Adipose tissue (tissue), 3 donors: Measurements from ENCODE around the gene B4GAT1. TPM values are rescaled to one million over a fixed set of nuclear protein-coding genes. Genes with fewer than 3 reads are reported as not detected.
"Not testable (repeated sequence)": the region's sequence is repeated elsewhere in the genome, so short reads cannot be mapped to it uniquely, and the experiment has no call there.

Source experiments
- H3K27ac ChIP-seq: one replicate; pipeline ENCODE4 v1.5.1; 2013; ENCODE audit warnings: low read depth, low read length
- WGBS, 3 donors: extraction: QIAGEN DNeasy Blood & Tissue Kit; methylation state at CpG; one replicate each; pipeline ENCODE4 v1.1.7; 2013; 5-methylcytosine and 5-hydroxymethylcytosine counted together
- polyA plus RNA-seq, 3 donors: library from polyadenylated mRNA; stranded (reverse); fragments of 200-250 nt; gene quantifications; one replicate each; pipeline ENCODE4 v1.2.3, GENCODE V29; 2013
- donor health status: healthy with polysubstance abuse.
- donor health status: Bipolar disorder and iron deficiency.
- donor health status: healthy.

B4GAT1 gene
- polyA plus RNA-seq, 3 donors: 12.5 to 19.9 (median 17.9) TPM

DNA sequence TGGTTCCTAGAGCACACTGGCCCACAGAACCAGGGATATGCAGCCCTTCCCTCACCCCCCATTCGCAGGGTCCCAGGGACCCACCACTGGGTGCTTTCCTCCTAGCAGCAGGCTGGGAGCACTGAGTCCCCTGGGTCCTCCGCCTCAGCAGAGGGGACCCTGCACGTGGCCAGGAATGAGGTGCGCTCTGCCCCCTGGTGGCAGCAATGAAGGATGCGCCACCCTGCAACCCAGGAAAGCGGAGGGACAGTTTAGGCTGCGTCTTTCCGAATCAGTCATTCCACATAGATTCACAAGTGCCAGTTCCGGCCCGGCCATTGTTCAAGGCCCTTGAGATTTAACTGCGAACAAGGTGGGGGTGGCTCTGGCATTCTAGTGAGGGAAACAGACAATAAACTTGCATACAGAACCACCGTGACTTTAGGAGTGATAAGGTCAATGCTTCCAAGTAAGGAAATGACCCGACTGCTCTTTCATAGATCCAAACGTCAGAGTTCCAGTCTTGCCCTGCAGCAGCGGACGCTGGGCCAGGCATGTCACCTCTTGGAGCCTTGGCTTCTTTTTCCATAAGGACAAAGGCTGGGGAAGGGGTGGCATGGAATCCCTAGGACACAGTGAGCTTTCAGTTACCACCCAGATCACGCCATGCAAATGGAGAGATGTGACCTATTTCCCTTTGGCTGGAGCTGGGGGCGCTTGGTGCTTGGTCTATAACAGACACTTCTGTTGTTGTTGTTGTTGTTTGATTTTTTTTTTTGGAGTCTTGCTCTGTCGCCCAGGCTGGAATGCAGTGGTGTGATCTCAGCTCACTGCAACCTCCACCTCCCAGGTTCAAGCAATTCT, 18.9 kb downstream of the B4GAT1 start:
- WGBS, 3 donors: 10 to 13% (median 12%) methylated on average over 19 of the region's 19 CpGs
- no peak overlapping the region for H3K27ac ChIP-seq

DNA sequence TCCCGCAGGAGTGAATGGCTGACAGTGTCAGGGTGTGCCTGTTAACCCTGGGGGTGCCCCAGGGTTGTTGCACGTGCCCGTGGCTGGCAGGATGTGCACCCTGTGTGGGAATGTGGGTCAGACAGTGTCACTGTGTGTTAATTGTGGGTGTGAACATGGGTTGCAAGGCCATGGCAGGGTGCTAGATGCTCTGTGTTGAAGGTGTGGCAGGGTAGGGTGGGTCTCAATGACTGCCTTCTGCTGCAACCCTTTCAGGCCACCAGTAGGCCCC, 19.5 kb downstream of the B4GAT1 start:
- no peak overlapping the region for H3K27ac ChIP-seq
- WGBS, 3 donors: 46 to 71% (median 61%) methylated on average over 3 of the region's 3 CpGs

DNA sequence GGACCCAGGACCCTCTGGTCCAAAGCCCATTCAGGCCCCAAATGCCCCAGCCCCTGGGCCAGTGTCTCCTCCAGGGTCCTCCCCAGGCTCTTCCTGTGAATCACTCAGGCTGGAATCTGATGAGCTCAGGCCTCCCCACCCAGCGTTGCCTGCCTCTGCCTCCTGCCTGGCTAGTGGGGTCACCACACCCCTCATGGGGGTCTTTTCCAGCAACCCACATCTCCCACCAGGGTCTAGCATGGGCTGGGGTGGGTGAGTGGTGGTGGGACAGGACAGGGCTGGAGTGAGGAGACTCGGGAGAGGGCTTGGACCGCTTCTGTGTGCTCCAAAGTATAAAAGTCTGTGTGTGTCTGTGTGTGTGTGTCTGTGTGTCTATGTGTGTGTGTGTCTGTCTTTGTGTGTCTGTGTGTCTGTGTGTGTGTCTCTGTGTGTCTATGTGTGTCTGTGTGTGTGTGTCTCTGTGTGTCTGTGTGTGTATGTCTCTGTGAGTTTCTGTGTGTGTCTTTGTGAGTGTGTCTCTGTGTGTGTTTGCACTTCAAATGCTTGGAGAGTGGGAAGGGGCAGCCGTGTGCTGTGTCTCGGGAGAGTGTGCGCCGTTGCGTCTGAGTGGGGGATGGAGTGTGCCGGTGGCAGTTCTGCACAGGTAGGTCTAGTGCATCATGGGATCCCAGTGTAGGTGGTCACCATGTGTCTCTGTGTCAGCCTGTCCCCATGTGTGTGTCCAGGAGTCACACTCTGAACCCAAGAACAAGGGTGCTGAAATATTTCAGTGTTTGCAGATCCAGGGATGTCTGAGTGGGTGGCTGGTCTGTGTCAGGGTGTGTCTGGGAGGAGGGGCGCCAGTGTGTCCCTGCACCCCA, 20.0 kb downstream of the B4GAT1 start:
- peak overlapping the region; percentile 48 for H3K27ac ChIP-seq
- 60 to 78% (median 67%) methylated on average over 10 of the region's 10 CpGs for WGBS, 3 donors

DNA sequence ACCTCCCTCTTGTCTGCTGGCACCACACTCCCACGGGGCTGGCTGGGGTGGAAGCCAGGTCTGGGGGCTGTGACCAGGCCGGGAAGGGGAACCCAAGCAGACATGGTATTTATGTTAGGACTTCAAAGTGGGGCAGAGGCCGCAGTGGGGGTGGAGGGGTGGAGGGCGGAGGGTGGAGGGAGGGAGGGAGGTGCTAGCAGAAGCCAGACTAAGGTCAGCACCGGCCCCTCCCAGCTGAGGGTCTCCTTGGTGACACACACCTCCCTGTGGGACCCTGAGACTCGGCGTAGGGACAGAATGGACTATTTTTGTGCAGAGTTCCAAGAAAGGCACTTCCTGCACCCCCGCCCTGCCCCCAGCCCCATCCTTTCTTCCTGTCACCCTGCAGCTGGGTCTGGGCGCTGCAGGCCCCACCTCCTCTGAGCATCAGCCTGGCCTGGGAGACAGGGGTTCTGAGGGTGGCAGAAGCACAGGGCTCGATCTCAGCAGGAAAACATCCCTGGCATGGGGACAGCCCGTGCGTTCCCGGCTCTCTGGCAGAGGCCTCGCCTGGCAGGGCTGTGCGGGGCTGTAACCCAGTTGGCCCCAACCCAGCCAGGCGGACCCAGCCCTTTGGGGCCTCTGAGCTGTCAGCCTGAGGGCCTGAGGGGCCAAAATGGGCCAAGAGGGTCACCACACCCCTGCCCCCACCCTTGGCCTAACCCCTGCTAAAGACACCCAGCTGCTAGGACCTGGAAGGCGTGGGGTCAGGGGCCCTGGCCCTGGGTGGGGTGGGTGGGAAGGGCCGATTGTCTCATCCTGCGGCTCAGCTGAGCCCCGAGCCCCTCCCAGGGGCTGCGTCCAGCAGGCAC, 20.9 kb downstream of the B4GAT1 start:
- 37 to 59% (median 42%) methylated on average over 19 to 21 of the region's 21 CpGs for WGBS, 3 donors
- peak overlapping the region; percentile 74 for H3K27ac ChIP-seq

DNA sequence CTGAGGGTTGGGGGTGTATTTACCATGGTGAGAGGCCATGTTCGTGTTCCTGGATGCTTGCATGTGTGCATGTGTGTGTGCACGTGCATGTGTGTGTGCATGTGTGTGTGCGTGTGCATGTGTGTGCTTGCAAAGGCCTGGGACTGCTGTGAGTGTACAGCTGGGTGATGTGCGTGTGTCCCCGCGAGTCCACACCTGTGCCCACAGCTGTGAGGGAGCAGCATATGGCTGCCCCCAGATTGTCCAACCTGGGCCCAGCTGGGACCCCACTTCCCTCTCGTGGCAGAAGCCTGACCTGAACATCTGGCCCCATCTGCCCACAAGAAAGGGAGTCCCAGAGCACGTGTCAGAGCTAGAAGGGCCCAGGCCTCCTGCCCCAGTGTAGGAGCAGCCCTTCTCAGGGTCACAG, 22.2 kb downstream of the B4GAT1 start:
- no peak overlapping the region for H3K27ac ChIP-seq
- 73 to 76% (median 74%) methylated on average over 8 of the region's 8 CpGs for WGBS, 3 donors

DNA sequence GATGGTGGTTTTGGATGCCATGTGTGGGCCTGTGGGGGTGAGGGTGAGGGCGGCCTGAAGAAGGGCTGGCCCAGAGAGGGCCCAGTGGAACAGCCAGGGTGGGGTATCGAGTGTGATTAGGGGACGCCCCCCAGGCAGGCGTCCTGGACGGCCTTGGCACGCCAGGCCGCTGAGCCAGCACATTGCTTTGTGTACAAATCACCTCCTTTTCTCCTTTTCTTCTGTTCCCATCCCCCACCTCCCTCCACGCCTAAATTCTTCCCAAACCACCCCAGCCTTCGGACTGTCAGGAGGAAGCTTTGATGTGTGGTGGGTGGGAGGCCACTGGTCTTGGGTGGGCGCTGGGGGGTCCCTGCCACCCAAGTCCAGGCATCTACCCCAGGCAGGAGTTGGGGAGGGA, 22.8 kb downstream of the B4GAT1 start:
- 52 to 68% (median 63%) methylated on average over 8 to 10 of the region's 10 CpGs for WGBS, 3 donors
- H3K27ac ChIP-seq: no peak overlapping the region

DNA sequence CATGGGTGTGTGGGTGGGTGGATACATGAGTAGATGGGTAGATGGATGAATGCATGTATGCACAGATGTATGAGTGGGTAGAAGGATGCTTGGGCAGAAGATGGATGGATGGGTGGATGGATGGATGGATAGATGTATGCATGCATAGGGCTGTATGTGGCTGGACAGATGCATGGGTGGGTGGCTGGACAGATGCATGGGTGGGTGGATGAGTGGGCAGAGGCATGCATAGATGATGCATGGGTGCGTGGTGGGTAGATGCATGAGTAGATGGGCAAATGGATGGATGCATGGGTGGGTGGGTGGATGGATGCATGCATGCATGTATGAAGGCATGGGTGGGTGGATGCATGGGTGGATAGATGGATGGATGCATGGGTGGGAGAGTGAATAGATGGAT, 23.7 kb downstream of the B4GAT1 start:
- no peak overlapping the region for H3K27ac ChIP-seq
- 95 to 100% (median 100%) methylated on average over 1 of the region's 1 CpG for WGBS, 3 donors

DNA sequence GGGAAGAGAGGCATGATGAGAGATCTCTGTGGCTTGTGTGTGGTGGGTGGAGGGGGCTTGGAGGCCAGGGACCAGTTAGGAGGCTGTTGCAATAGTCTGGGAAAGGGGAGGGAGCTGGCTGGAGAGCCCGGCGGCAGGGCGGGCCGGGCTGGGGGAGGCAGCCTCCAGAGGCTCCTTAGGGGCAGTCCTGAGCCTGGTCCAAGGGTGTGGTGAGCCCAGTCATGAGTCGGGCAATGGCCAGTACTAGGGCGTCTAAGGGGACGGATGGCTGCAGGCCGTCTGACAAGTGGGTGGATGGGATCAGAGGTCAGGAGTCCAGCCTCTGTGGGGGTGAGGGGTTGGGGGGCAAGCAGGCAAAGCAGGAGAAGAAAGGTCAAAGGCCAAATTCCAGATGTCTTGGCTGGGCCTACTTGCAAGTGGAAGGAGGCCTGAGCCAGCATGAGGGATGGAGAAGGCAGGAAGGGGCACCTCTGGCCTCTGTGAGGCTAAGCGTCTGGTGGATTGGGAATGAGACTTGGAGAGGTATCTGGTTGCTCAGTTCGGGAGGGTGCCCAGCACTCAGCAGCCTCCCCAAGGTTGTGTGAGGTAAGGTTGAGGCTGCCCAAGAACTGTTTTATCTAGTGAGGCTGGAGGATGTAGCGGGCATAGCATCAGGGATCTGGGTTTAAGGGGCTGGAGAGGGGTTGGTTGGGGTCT, 24.5 kb downstream of the B4GAT1 start:
- WGBS, 3 donors: 62 to 78% (median 64%) methylated on average over 11 of the region's 11 CpGs
- H3K27ac ChIP-seq: no peak overlapping the region

DNA sequence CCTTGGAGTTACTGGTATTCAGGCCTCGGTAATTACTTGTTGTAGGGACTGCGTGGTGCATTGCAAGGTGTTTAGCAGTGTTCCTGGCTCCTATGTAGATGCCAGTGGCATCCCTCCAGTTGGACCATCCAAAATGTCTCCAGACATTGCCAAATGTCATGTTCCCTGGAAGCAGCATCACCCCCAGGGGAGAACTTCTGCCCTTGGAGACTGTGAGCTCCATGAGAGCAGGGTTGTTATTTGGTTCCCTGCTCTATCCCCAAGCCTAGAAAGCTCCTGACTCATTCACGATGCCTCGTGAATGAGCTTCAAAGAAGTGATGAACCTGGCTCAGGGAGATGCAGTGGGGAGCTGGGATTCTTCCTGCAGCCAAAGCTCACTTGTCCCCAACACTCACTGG, 25.8 kb downstream of the B4GAT1 start:
- no peak overlapping the region for H3K27ac ChIP-seq
- WGBS, 3 donors: 67 to 80% (median 76%) methylated on average over 4 of the region's 4 CpGs

DNA sequence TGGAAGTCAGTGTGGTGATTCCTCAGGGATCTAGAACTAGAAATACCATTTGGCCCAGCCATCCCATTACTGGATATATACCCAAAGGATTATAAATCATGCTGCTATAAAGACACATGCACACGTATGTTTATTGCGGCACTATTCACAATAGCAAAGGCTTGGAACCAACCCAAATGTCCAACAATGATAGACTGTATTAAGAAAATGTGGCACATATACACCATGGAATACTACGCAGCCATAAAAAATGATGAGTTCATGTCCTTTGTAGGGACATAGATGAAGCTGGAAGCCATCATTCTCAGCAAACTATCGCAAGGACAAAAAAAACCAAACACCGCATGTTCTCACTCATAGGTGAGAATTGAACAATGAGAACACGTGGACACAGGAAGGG, 26.7 kb downstream of the B4GAT1 start:
- H3K27ac ChIP-seq: not testable (repeated sequence)
- WGBS, 3 donors: 84 to 96% (median 89%) methylated on average over 6 of the region's 6 CpGs

DNA sequence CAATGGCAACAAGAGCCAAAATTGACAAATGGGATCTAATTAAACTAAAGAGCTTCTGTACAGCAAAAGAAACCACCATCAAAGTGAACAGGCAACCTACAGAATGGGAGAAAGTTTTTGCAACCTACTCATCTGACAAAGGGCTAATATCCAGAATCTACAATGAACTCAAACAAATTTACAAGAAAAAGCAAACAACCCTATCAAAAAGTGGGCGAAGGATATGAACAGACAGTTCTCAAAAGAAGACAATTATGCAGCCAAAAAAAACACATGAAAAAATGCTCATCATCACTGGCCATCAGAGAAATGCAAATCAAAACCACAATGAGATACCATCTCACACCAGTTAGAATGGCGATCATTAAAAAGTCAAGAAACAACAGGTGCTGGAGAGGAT, 27.1 kb downstream of the B4GAT1 start:
- not testable (repeated sequence) for H3K27ac ChIP-seq
- 67 to 99% (median 91%) methylated on average over 1 to 2 of the region's 2 CpGs for WGBS, 3 donors

DNA sequence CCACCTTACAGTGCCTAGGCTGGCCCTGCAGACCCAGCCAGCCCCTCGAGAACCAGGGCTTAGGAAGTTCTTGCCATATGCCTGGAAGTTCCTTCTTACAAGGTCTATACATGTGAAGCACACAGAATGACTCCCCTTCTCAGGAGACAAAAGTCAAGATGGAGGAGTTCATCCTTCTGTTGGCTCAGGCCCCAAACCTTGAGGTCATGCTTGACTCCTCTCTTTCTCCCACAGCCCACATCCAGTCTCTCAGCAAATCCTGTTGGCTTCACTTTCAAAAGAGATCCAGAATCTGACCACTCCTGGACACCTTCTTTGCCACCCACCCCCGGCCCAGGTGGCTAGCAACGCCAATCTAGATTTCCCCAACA, 28.8 kb downstream of the B4GAT1 start:
- H3K27ac ChIP-seq: no peak overlapping the region

DNA sequence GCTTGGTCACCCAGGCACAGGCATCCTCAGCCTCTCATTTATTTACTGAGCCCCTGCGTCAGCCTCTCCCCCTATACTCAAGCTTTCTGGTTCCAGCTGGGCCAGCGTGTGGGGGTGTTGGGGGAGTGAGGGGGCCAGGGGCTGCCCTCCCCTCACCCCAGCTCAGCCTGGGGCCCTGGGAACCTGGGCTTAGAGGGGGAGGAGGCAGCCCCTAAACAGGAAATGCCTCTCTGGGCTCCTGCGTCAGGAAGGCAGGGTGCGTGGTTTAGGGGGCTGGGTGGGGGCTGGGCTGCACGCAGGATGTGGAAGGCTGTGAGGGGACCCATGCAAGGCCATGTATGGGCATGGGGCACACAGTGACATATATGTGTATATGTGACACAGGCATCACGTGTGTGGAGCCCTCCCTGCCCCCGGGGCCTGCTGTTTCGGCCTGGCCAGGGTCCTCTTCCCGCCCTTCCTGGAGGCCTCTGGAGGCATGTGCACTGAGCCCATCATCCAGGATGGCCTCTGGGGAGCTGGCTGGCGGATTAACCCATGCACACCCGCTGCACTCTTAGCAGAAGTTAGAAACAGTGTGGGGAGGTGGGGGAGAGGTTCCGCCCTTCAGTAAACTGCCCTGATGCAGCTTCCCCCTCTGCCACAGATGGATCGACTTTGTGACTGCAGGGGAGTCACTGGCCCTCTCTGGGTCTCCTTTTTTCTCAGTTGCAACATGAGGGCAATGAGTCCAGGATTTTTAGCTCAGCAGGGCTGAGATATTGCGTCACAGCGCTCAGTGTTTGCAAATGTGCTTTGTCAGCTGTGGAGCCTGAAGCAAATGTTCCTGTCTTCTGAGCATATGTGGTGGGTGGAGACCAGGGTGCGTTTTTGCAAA, 29.5 kb downstream of the B4GAT1 start:
- H3K27ac ChIP-seq: peak overlapping the region; percentile 20
- WGBS, 3 donors: 13 to 43% (median 15%) methylated on average over 15 to 16 of the region's 16 CpGs

More for the DNA sequence above, 28.8 kb downstream of the B4GAT1 start:
- 39 to 76% (median 48%) methylated on average over 3 of the region's 3 CpGs for WGBS, 3 donors

DNA sequence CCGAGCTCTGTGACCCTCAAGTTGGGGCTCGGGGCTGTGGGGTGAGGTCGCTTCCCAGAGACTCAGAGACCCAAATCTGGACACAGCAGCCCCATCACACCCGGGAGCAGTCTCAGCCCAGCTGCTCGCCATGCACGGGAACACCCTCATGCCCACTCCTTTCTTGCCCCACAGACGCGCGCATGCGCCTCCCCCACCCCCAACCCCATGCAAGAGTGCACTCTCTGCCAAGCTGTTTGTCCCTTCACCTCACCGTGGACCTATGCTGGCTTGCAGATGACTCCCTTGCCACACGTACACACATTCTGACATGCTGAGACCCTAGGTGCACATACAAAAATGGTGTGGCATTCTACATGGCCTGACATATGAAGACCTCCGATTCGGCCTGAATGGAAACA, 30.1 kb downstream of the B4GAT1 start:
- H3K27ac ChIP-seq: peak overlapping the region; percentile 72
- 3 to 37% (median 5%) methylated on average over 12 to 14 of the region's 14 CpGs for WGBS, 3 donors

DNA sequence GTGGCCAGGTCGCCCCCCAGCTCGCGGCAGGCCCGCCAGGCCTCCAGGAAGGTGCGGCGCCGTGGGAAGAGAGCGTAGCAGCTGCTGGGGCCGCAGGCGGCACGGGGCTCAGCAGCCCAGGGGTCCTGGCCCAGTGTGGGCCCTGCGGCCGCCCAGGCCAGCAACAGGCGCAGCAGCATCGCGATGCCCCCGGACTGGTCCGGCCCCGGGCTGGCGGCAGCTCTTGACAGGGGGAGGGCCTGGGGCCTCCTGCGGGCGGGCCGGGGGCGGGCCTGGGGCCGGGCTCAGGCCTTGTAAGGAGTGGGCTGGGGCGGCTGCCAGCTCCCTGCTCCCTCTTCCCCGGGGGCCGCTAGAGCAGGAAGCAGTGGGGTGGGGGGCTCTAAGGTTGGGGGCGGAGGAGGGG, 30.6 kb downstream of the B4GAT1 start, which contains the start of gene CD248:
Gene CD248, minus strand, starts transcription at position 196 of the 403 bp plus-strand sequence. Its CDS starts 17 bp downstream, at position 179.
- 11 to 30% (median 13%) methylated on average over 19 to 29 of the region's 29 CpGs for WGBS, 3 donors
- H3K27ac ChIP-seq: peak within 1 kb of the TSS; percentile 72

DNA sequence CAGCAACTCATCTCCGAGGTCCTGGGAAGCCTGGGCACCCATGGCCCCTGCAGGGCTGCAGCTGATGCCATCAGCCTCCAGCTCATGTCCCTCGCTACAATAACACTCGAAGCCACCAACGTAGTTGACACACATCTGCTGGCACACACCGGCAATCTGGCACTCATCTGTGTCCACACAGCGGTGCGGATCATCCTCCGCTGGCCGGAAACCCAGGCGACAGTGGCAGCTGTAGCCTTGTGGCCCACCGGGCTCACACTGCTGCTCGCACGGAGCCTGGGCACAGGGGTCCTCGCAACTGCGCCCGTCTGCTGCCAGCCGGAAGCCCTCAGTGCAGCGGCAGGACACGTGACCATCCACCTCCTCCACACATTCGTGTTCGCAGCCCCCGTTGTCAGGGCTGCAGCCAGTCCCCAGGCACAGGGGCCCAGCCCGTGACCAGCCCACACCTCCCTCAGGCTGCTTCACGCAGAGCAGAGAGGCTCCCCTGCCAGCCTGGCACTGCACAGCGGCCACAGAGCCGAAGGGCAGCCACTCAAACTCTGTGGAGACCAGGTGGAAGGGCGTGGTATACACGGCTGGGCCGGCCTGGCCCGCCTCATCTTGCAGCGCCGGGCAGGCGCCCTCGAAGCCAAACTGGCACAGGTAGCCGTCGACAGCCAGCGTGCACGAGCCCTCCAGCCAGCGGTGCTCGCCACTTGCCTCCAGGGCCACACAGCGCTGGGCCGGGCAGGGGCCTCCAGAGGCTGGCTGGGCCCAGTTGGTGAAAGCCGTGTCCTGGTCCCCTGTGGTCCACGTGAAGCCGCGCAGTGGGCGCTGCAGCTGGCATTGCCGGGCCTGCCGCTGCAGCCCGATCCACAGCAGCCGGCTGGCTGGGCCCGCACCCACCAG, 31.3 kb downstream of the B4GAT1 start:
- 47 to 75% (median 65%) methylated on average over 51 to 52 of the region's 52 CpGs for WGBS, 3 donors
- no peak overlapping the region for H3K27ac ChIP-seq
